Hindlimb muscle (tissue), 1 donor: ENCODE data around the gene DGKE. TPM values are rescaled to one million over a fixed set of nuclear protein-coding genes. Genes with fewer than 3 reads are reported as not detected.

Experiments
- DNase-seq: peaks from one replicate; pipeline ENCODE4 v3.0.0-alpha.2; 2013
- polyA plus RNA-seq: library from polyadenylated mRNA; unstranded; fragments of 120-200 nt; gene quantifications from one replicate; pipeline ENCODE4 v1.2.1, GENCODE V29; 2013; ENCODE audit not compliant: insufficient read length

Gene DGKE
- polyA plus RNA-seq, 1 donor = 6.2 TPM

DNA sequence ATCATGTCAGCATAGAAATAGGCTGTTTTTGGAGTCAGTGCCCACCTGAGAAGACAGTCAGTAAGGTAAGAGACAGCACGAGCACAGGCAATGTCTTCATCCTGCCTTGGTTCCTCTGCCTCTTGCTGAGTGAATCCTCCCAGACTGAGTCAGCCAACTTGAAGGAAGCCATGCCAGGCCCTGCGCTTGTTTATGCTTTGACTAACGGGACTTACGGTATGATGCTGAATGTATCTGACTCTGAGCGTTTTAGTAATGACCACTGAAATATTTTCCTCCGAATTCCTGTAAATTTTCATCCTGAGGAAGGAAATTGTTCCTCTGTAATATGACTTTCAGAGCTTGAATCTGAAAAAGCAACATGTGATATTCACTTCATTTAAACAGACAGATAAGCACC, 18.2 kb upstream of the DGKE start:
- no peak for DNase-seq

DNA sequence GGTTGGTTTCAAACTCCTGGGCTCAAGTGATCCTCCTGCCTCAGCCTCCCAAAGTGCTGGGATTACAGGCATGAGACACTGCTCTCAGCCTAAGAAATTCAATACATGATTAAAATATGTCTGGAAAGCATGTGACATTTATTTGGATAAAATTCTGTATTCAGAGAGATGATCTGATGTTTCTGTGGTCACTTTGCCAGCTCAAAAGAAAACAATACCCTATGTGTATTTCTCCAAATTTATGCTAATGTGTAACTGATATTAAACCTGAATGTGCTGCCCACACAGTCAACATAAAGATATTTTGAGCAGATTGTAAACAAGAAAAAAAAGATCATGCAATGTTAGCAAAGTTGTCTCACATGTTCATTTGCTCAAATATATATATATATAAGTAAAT, 16.9 kb upstream of the DGKE start:
- no peak for DNase-seq

DNA sequence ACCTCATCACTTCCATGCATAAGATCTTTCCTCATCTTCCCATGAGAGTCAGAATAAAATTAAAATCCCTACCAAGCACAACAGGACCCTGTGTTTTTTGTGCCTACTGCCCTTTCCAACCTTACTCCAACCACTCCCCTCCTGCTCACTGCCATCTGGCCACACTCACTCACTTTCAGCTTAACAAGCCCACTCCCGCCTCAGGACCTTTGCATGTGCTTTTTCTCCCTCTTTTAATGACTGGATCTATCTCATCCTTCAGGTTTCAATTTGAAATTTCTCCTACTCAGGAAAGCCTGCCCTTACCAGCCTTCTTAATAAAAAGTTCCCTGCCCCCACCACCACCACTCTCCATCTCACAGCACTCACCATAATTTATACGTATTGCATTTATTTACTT, 14.9 kb upstream of the DGKE start:
- no peak for DNase-seq

DNA sequence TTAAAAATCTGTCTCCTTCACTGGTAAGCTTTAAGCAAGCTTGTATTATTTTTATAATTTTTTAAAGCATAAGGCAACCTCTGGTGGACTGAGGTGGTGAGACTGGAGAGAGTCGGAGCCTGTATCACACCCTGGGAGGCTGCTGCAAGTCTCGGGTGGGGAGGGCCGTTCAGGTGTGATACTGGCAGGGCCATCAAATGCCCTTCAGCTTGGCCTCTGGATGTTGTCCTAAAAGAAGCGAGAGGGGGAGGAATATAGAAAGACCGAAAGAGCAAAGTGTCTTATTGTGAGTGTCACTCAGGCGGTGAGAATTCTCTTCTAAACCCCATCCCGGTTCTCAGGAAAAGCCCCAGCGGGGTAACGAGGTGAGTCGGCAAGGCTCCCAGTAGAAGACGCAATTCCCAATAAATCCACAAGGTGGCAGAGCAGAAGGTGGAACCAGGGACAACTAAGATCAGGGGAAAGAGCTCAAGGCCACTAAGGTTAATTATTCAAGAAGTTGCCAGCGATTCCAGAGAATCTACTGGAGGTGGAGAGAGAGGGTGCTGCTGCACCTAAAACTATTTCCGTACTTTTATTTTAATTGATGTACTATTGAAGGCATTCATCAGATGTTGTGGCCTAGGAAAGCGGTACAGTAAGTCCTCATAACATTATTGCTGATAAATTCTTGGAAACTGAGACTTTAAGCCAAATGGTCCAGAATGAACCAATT, 14.4 kb upstream of the DGKE start:
- peak; percentile 63 for DNase-seq

DNA sequence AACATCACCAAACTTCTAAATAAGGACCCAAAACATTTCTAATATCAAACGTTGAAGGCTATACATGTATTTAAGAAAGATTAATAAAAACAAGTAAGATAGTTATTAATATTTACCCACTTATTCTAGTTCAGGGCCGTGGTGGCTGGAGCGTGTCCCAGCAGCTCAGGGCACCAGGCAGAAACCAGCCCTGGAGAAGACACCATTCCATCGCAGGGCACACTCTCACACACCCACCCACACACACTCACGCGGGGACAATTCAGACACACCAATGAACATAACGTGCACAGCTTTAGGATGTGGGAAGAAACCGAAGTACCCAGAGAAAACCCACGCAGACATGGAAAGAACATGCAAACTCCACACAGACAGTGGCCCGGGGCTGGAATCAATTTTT, 13.7 kb upstream of the DGKE start:
- no peak for DNase-seq

DNA sequence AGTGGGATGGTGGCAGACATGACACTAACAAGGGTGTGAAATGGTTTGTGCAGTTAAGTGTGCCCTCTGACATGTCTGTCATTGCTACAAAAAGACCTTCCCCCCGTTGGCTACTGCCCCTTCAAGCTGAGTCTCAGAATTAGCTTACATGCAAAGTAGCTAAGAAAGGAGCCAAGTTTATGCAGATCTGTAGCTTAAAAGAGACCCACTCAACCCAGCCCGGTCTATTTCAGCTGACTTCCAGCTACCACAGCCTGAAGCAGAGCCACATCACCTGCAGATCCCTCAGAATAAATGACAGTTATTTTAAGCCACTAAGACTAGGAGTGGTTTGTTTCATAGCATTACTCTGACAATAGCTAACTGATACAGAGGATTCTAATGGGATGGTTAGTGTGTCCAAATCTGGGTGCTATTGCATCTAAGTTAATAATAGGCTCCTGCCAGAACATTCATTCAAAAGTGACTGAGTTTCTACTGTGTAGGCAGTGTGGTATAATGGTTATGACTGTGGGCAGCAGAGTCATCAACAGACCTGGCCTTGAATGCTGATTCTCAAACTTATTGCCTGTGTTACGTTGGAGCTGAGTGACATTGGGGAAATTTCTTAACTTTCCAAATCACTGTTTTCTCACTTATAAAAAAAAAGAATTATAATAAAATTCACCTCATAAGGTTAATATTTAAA, 12.0 kb upstream of the DGKE start:
- DNase-seq = no peak

DNA sequence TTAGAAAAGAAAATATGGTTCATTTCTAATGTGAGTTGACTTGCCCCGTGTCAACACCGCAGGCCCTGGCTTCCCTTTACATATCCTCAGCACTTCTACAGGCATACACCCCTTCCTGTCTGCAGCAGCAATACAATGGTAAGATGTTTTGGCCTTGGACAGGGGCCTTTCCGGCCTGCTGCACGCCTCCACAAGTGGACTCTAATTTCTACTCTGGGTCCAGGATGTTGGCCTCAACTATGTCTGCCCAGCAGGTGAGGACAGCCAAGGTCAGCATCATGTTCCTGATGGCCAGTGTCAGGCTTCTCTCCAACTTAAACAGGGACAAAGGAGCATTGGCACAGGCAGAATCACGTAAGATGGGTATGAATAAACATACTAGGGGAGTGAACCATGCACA, 11.2 kb upstream of the DGKE start:
- no peak for DNase-seq

DNA sequence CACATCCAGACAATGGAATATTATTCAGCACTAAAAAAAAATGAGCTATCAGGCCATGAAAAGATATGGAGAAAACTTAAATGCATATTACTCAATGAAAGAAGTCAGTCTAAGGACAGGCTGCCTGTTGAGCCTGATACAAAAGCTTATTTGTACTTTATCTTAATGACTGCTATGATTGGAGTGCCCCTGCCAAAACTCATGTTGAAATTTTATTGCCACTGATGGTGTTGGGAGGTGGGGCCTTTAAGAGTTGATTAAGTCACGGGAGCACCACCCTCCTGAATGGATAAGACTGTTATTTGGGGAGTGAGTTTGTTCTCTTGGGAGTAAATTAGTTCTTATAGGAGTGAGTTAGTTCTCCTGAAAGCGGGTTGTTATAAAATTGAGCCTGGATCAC, 10.1 kb upstream of the DGKE start:
- DNase-seq = no peak

DNA sequence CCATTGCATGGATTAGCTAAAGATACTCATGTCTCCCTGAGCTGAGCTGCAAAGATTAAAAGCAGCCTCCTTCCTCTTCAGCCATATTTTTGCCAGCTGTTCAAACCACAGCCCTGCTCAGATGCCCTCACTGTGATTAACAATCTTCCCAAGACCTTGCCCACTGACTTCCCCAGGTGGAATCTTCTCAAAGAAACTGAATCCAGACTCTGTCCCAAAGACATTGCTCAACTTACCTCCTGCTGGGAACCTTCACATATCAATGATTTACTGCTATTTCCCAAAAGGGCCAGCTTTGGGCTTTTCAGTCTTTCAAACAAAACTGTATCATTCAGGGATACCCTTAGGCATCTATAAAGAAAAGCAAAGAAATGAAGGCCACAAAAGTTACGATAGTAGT, 9.4 kb upstream of the DGKE start:
- no peak for DNase-seq

DNA sequence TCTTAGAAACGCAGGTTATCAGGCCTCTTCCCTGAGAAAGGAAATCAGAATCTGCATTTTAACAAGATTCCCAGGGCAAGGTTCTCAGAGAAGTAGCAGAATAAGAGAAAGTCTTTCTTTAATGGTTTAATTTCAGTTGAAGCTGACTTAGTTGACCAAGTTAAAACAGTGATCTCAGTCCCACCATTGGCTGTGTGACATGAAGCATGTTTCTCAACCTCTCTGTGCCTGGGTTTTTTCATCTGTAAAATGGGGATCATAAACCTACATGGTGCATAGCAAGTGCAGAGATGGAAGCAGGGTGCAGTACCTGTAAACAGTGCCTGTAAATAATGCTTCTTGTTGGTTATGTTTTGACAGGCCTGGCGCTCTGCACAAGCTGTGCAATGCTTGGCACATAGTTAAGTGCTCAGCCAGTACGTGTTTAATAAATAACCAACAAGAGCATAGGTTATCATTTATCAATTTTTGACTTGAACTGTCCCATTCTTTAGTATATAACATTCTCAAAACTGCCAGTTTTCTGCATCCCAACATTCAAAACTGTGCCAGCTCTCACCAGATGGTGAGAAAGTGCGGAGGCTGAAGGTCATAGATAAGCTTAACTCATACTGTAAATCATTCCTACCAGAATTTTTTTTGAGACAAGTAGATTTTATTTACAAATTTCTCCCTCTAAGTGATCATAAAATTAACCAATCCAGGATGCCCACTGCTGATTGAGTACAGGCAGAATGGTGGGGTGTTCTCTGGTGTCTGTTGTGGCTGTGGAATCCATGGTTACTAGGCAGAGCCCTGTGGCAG, 7.1 kb upstream of the DGKE start:
- no peak for DNase-seq

DNA sequence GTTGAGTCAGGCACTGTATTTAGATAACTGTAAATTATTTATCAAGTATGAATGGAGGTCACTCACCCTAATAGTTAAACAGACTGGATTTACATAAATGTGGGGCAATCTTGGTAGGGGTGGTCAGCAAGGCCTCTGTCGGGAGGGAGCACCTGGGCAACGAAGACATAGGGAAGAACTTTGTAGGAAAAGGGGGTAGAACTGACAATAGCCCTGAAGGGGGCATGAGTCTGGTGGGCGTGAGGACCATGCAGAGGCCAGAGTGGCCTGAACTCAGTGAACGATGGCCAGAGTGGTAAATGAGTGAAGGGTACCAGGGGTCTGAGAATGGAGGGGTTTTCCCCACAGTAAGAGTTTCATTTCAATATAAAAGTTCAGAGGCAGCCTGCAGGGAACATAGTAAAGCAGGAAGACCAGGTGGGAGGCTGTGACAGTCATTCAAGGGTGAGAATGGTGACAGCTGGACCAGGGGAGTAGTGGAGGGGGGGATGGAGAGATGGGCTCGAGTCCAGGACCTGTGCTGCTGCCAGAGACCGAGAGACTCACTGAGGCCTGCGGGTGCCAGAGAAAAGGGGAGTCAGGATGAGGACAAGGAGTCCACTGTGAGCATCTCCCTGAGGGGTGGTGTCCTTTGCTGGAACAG, 3.1 kb upstream of the DGKE start:
- no peak for DNase-seq

DNA sequence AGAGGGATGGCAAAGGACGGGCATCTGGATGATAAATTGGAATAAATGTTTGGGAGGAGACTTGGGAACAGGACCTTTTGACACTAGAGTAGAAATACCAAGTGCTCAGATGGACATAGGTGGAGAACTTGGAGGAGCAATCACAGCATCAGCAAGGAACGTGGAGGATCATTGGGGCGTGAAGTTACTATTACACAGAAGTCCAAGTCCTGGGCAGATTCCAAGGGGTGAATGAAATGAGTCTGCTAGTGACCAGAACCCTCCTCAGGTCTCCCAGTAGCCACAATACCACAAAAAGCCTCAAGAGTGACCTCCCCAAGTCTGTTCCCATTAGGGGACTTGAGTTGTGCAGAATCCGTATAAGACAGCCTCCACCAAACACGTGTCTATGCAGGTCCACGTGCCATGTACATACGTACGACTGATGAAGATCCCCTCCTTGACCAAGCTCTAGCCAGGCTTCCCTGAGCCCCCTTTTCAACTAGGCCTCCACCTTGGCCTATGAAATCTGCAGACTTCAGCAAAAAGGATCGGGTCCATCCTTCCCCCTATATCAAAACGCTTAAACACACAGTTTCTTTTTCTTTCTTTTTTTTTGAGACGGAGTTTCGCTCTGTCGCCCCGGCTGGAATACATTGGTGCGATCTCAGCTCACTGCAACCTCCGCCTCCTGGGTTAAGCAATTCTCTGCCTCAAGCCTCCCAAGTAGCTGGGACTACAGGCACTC, 2.4 kb upstream of the DGKE start:
- no peak for DNase-seq

DNA sequence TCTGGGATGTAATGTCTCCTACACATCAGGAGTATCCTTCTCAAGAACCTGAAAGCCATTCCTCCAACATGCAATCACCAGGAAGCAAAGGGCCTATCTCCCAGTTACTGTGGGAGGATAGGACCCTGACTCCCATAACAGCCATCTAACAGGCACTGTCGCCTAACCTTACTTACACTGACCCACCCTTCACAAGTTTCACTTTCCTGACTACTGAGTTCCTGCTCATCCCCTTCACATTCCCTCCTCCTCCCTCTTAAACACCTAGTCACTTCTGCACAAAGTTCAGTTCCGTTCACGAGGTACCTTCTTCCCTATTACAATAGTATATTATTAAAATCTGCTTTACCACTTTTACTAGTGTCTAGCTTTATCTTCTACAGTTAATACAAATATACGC, 1.5 kb upstream of the DGKE start:
- no peak for DNase-seq

DNA sequence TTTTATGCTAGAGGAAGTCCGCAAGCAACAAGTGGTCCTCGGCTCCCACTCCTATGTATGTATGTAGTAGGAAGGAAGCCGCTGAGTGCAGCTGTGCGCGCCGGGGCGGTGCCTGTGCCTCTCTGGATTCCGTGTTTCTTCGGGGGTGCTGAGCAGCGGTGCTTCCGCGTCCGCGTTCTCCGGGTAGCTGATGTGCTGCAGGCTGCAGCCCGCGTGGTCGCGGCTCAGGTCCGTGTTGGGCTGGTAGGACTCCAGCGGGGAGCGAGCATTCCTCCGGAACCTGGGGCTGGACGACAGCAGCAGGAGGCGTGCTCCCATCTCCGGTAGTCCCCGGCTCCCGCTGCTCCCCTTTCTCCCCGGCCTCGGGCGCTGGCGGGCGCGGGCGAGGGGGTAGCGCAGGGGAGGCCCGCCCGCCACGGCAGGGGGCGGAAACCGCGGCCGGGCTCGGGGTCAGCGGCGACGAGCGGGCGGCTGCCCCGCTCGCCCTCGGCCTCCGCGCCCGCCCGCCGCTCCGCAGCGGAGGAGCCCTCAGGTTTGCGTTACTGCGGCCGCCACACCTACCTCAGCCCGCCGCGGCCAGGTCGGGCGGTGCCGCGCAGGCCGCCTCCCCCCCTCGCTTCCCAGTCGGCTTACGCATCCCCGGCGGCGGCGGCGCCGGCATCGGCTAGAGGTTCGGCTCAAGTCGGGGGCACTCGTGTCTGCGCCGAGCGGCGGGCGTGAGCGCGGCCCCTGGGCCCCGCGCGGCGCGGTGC, 718 bp upstream of the DGKE start:
- DNase-seq = peak; percentile 59

DNA sequence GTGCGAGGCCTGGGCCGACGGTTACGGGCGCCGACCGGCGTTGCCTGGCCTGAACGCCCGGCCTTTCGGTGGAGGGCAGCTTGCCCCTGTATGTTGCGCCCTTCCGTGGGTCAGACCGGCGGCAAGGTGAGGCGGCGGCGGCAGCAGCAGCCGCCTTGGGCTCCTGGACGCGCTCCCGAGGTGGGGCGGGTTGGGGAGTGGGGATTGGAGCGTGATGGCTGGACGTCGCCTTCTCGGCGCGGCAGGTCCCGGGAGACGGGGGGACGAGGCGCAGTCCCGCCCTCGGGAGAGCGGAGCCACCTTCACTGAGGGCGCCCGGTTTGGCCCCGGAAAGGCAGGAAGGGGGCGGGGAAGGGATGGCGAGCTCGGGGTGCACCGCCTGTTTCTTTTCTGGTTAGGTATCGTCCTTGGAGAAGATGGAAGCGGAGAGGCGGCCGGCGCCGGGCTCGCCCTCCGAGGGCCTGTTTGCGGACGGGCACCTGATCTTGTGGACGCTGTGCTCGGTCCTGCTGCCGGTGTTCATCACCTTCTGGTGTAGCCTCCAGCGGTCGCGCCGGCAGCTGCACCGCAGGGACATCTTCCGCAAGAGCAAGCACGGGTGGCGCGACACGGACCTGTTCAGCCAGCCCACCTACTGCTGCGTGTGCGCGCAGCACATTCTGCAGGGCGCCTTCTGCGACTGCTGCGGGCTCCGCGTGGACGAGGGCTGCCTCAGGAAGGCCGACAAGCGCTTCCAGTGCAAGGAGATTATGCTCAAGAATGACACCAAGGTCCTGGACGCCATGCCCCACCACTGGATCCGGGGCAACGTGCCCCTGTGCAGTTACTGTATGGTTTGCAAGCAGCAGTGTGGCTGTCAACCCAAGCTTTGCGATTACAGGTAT, 671 bp downstream of the DGKE start:
- peak; percentile 34 for DNase-seq

DNA sequence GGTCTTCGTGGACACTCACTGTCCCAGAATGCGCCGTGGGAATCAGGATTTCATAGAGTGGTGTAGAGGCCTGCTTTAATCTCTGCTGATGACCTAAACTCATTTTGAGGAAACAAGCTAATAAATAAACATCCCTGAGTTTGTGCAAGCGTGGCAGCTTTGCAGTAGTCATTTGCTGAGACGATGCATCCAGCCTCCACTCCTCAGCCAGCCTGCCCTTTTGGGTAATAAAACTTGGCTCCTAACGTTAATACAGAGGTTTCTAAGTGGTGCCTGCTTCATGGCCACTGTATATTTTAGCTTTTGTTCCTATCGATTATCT, 1.3 kb downstream of the DGKE start:
- no peak for DNase-seq

DNA sequence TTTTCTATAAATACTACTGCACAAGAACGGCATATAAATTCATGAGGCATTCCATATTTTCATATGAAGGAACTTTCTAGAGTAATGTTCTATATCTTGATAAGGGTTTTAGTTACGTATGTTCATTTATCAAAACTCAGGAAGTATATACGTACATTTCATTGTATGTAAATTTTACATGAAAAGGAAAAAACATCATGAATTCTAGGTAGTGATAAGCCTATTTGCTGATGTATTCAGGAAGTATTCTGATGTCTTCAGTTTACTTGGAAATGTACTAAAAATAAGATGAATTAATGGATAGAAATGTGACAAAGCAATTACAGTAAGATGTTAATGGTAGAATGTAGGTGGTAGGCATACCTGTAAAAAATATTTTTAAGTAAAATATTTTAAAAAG, 4.7 kb downstream of the DGKE start:
- no peak for DNase-seq

DNA sequence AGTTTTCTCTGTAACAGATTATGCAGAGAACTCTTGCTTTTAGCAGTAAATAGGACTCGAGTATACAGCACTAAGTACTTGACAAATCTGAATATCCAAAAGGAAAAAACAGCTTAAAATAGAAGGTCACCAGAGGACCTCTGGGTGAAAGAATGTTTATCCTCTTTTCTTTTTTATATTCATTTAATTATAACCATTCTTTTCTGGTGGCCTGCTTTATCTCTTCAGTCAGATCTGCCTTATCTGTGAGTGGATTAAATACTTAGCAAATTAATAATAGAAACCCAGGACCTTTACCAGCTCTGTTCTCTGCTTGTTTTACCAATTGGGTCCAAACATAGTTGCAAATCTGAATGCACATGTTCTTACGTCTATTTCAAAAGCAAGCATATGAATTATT, 8.6 kb downstream of the DGKE start:
- DNase-seq = no peak

DNA sequence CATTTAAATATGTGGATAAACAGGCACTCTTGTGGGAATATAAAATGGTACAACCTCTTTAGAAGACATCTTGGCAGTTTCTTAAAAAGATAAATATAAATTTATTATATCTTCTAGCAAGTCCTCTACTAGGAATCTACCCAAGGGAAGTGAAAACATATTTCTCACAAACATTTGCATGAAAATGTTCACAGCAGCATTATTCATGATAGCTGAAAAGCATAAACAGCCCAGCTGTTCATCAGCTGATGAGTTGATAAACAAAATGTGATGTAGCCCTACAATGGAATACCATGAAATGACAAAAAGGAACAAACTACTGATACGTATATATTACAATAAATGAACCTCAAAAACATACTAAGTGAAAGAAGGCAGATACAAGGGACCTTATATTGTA, 12.0 kb downstream of the DGKE start:
- DNase-seq = no peak

DNA sequence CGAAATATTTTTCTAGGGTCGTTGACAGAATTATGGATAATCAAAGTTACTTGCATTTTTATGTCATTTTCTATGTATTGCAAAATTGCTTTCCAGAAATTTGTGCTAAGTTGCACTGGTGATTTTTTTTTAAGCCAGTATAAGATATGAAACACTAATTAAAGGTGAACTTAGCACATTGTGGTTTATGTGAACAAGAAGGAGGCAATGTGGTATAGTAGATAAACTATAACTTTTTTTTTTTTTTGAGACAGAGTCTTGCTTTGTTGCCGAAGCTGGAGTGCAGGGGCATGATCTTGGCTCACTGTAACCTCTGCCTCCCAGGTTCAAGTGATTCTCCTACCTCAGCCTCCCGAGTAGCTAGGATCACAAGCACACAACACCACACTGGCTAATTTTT, 13.2 kb downstream of the DGKE start:
- no peak for DNase-seq

DNA sequence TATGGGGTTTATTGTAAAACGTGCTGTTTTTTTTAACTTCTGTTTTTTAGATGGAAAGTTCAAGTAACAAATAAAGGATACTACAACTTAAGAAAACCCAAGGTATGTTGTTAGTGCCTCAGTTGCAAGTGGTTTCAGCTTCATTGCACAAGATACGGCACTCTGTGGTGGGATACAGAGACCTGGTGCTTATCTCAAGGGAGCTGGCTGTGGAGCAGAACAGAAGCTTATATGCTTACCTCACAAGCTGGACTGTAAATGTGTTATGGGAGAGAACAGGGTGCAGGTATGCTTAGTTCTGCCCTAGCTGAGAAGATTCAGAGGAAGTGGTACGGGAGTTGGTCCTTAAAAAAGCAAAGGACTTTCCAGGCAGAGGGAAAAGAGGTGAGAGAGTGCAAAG, 15.2 kb downstream of the DGKE start:
- no peak for DNase-seq
